Activated effector memory CD4-positive, alpha-beta T cell treated with anti-CD3 and anti-CD28 coated beads, Interleukin-2, amount 50 U/mL, for 16 hours (primary cell): Measurements from ENCODE around the gene ST7.

Experiments used
- DNase-seq: peaks from one replicate; pipeline ENCODE4 v3.0.0-alpha.2; 2020

The ST7 gene

GRCh38 chr7:117069379-117069778 is 116.1 kb downstream of the ST7 start:
- no peak for DNase-seq

- no peak for DNase-seq
These were observed 118.2 kb downstream of the ST7 start for GRCh38 chr7:117071551-117071950.

GRCh38 chr7:117072620-117073118 is 119.4 kb downstream of the ST7 start:
- no peak for DNase-seq

GRCh38 chr7:117074378-117074777 is 121.1 kb downstream of the ST7 start:
- DNase-seq: no peak

- no peak for DNase-seq
These were observed 122.6 kb downstream of the ST7 start for GRCh38 chr7:117075934-117076333.

DNA sequence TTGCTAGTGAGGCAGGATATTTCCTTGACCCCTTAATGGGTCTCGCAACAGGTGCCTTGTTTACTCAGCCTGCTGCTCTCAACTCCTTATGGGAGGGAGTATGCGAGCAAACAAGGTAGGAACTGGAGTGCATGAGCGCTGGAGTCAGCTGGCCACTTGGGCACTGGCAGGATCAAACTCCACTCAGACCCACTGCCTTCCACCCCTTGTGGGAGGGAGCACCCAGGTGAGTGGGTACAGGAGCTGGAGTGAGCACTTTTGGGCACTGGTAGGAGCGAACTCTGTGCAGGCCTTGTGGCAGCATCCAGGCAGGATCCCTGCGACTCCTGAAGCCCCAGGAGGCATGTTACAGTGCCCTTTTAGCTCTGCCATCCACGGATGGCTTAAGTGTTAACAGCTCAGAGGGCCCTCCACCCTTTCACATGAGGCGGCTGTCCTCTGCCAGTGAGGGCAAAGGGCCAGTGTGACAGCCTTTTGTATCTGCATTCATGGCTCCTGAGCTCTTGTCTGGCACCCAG is 123.2 kb downstream of the ST7 start:
- no peak for DNase-seq

GRCh38 chr7:117077658-117078057 is 124.4 kb downstream of the ST7 start:
- DNase-seq: no peak

DNA sequence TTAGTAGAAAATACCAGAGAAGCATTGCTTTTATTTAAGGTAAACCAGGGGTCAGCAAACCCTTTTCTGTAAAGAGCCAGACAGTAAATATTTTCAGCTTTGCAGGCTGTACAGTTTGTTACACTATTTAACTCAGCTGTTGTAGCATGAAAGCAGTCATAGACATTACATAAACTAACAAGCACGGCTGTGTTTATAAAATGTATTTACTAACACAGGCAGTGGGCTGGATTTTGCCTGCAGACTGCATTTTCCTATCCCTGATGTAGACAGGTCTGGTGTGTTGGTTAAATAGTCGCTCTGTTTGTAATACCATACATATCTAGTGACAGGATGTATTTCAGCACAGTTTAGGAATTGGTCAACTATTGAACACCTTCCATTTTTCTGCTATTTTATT is 129.3 kb downstream of the ST7 start:
- no peak for DNase-seq

DNA sequence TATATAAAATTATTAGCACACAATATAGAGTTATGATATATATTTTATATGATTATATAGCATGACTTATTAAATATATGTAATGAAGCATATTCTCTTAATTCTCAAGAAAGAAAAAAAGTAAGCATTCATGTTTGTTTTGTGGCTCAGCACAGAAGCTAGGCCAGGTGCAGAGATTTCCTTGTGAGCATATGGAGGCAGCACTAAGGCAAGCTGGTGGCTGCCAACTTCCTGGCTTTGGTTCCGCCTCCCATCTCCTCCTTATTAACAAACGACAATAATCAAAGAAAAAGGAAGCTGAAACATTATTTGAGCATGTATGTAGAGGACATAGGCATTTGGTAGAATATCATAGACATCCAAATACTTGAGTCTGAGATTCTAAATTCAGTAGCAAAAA is 130.3 kb downstream of the ST7 start:
- no peak for DNase-seq

DNA sequence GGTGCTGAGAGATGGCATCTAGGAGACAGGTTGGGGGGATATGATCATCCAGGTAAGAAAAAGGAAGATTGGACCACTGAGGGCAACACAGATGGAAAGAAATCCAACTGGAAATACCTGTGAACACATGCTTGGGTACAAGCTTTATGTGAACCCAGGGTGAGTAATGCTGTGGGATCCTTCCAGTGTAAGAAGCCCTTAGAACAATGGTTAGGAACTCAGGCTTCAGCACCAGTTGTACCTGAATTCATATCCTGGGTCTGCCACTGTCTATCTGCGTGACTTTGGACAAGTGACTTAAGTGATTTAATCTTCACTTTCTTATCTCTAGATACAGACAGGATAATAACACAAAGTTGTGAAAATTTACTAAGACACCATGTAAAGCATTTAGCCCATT is 131.0 kb downstream of the ST7 start:
- DNase-seq: no peak

GRCh38 chr7:117085275-117085674 is 132.0 kb downstream of the ST7 start:
- DNase-seq: no peak

DNA sequence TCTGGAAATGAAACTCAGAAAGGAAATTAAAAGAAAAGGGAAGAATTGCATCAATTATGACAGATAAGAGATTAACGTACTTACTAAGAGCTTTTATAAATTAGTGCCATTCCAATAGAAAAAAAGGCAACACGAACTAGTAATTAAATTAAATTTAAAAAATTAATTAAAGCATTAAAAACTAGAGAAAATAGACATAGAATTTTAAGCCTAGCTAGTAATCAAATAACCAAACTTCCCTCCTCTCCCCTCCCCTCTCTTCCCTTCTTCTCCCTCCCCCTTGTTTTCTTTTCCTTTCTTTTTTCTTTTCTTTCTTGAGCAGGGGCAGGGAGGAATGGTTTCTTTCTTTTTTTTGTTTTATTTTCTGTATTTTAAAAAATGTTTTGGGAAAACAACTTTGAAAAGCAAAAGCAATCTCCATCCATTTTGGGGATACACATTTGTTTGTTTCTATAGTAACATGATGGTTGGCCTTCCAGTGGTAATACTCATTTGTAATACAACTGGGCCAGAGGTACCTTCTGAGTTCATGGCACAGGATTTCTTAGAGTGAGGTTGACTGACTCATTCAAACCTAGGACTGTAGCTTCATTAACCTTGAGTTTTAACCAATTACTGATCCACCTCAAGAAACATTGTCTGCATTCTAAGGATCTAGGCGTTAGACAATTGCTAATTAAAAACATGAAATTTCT is 132.6 kb downstream of the ST7 start:
- no peak for DNase-seq

DNA sequence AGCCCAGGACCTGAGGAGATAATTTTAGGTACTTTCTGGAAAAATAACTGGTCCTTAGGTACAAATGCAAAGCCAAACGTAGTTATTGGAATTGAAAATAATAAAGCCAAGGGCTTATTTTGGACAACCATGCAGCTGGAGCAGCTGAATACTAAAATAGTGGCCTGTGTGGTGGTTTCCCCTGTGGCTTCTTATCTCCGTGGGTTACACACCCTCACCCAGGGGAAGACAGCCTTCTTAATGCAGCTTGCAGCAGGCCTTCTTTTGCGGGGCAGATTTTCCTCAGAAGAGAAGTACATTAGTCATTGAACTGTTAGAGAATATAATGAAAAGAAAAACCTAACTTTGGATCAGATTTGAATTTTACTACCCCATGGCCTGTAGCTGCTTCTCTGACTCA is 133.5 kb downstream of the ST7 start:
- DNase-seq: no peak

DNA sequence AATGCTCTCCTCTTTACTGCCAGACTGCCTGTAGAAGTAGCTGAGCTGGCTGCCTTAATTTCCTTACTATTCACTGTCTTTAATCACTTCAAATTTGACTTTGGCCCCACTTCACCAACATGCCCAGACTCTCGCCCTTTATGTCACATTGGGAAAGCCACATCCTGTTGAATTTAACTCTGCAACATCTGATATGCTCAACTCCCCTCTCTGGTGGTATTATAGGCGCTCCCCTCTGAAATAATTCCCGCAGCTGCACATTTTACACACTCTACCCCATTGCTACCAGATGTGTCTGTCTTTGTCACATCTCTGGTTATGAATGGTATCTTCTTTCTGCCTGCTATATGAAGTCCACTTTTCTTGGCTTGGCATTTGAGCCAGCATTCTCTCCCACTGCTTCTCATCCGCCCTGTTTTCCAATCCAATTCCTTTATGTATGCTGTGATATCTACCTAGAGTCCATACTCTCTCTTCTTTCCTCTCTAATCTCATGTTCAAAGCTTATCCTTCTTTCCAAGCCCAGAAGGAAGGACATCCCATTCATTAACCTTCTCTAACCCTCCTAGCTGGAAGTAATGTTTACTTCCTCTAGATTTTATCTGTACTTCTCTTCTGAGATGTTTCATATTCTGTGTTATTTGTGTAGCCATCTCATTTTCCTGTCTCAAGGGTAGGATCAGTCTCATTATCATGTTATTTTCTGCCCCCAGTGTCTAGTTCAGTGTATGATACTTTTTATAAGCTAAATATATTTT is 134.5 kb downstream of the ST7 start:
- no peak for DNase-seq

- DNase-seq: no peak
These were observed 135.4 kb downstream of the ST7 start for GRCh38 chr7:117088623-117089194.

DNA sequence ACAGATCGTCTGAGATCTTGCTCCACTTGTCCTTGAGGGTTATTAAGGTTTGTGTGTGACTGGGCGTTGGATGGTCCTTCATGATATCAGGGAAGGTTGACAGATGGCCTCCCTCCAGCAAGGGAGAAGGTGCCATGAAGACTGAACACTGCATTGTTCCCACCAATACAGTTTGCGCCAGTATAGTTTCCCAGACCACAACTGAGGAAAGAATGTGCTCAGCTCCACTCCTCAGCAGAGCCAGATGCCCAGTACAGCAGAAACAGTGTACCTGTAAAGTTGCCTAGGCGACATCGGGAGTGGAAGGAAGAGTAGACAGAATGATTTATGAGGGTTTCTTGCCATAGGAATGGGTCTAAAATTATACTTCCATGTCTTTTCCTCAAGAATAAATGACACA is 137.5 kb downstream of the ST7 start:
- no peak for DNase-seq

- DNase-seq: no peak
These were observed 138.4 kb downstream of the ST7 start for GRCh38 chr7:117091721-117092120.

GRCh38 chr7:117092785-117093184 is 139.5 kb downstream of the ST7 start:
- no peak for DNase-seq

GRCh38 chr7:117094457-117094856 is 141.2 kb downstream of the ST7 start:
- no peak for DNase-seq

- no peak for DNase-seq
These were observed 141.8 kb downstream of the ST7 start for GRCh38 chr7:117095055-117095454.

DNA sequence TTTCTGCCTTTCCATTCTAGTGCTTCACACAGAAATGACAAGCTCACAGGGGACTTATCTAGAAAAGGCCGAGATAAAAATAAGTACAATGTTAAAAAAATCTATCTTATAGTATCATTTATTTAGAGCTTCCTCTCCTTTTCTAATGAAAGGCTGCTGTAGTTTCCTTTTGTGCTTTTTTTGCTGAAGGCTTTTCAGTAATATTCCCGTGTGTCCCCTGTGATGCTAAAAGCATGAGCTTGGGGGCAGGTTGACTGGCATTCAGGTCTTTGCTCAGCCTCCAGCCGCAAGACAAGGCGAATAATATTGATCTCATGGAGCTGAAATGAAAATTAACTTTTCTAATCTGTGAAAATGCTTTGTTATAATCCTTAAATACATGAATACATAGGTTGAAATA is 143.0 kb downstream of the ST7 start:
- DNase-seq: no peak

GRCh38 chr7:117096942-117097341 is 143.6 kb downstream of the ST7 start:
- DNase-seq: no peak

DNA sequence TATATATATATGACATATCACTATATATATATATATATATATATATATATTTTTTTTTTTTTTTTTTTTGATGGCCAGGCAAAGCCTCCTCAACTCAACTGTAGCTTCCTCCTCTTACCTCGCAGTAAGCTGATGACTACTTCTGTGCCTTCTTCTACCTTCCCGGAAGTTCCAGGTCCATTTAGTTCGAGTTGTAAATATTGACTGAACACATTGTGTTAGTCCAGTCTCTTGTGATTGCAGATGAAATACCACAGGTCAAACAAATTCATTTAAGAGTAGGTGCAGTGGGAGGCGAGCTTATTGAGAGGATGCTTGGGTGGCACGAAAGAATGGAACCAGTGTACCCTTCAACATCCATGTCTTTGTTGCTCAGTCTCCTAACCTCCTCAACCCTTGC is 144.6 kb downstream of the ST7 start:
- no peak for DNase-seq

DNA sequence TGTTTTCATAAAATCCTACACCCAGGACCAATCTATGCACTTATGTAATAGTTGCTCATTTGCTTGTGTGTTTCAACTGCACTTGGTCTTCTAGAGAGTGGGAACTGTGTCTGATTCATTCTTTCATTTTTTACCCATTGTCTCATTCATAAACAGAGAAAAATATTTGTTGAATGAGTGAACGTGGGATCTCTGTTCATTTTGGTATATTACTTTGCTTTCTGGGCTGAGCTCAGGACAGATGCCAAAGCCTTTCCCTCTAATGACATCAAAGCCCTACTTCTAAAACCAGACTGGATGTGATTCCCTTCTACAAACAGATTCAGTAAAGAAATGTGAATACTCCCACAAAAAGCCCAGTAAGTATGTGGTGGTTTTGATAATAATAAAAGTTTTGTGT is 145.2 kb downstream of the ST7 start:
- DNase-seq: no peak
